Measurements from ENCODE around the gene MED13L.

Gene MED13L

GRCh38 chr12:116026768-116027550, 250.5 kb downstream of the MED13L start:
- no peak for DNase-seq (ENCODE audit: low read depth in 2 of 3, low spot score in 2 of 3)

GRCh38 chr12:116026346-116026745, 251.1 kb downstream of the MED13L start:
- no peak for DNase-seq (ENCODE audit: low read depth in 2 of 3, low spot score in 2 of 3)

- DNase-seq (ENCODE audit: low read depth in 2 of 3, low spot score in 2 of 3): no peak
Observed at GRCh38 chr12:116024769-116025168, 252.7 kb downstream of the MED13L start.

GRCh38 chr12:116019415-116019814, 258.1 kb downstream of the MED13L start:
- no peak for DNase-seq (ENCODE audit: low read depth in 2 of 3, low spot score in 2 of 3)

- DNase-seq (ENCODE audit: low read depth in 2 of 3, low spot score in 2 of 3): no peak
Observed at GRCh38 chr12:116018282-116018681, 259.2 kb downstream of the MED13L start.

GRCh38 chr12:116015525-116015924, 262.0 kb downstream of the MED13L start:
- DNase-seq (ENCODE audit: low read depth in 2 of 3, low spot score in 2 of 3): no peak

- no peak for DNase-seq (ENCODE audit: low read depth in 2 of 3, low spot score in 2 of 3)
Observed at GRCh38 chr12:116012757-116013156, 264.7 kb downstream of the MED13L start.

- DNase-seq (ENCODE audit: low read depth in 2 of 3, low spot score in 2 of 3): no peak
Observed at GRCh38 chr12:116011217-116011616, 266.3 kb downstream of the MED13L start.

GRCh38 chr12:116010467-116010866, 267.0 kb downstream of the MED13L start:
- DNase-seq (ENCODE audit: low read depth in 2 of 3, low spot score in 2 of 3): no peak

GRCh38 chr12:116009805-116010204, 267.7 kb downstream of the MED13L start:
- no peak for DNase-seq (ENCODE audit: low read depth in 2 of 3, low spot score in 2 of 3)

- DNase-seq (ENCODE audit: low read depth in 2 of 3, low spot score in 2 of 3): no peak
Observed at GRCh38 chr12:116006141-116006540, 271.4 kb downstream of the MED13L start.

GRCh38 chr12:116002890-116003536, 274.5 kb downstream of the MED13L start:
- no peak for DNase-seq (ENCODE audit: low read depth in 2 of 3, low spot score in 2 of 3)

GRCh38 chr12:116000252-116000651, 277.2 kb downstream of the MED13L start:
- no peak for DNase-seq (ENCODE audit: low read depth in 2 of 3, low spot score in 2 of 3)

- DNase-seq (ENCODE audit: low read depth in 2 of 3, low spot score in 2 of 3): no peak
Observed at GRCh38 chr12:115999582-115999981, 277.9 kb downstream of the MED13L start.

- no peak for DNase-seq (ENCODE audit: low read depth in 2 of 3, low spot score in 2 of 3)
Observed at GRCh38 chr12:115998794-115999478, 278.6 kb downstream of the MED13L start.

- DNase-seq (ENCODE audit: low read depth in 2 of 3, low spot score in 2 of 3): no peak
Observed at GRCh38 chr12:115998119-115998633, 279.3 kb downstream of the MED13L start.

GRCh38 chr12:115993737-115994136, 283.8 kb downstream of the MED13L start:
- no peak for DNase-seq (ENCODE audit: low read depth in 2 of 3, low spot score in 2 of 3)

- no peak for DNase-seq (ENCODE audit: low read depth in 2 of 3, low spot score in 2 of 3)
Observed at GRCh38 chr12:115990241-115990640, 287.3 kb downstream of the MED13L start.

GRCh38 chr12:115988625-115989563, 288.6 kb downstream of the MED13L start:
- no peak for DNase-seq (ENCODE audit: low read depth in 2 of 3, low spot score in 2 of 3)

- no peak for DNase-seq (ENCODE audit: low read depth in 2 of 3, low spot score in 2 of 3)
Observed at GRCh38 chr12:115988212-115988611, 289.3 kb downstream of the MED13L start.

- DNase-seq (ENCODE audit: low read depth in 2 of 3, low spot score in 2 of 3): no peak
Observed at GRCh38 chr12:115984616-115985015, 292.9 kb downstream of the MED13L start.
